ENCODE results near the gene C8A.

Gene C8A

GRCh38 chr1:56908619-56909221 is 54.1 kb downstream of the C8A start:
- DNase-seq (ENCODE audit: low read depth in 1 of 2, low spot score in 1 of 2) = peak; percentile 5 to 32
- Histone ChIP-seq H3K27me3 (ENCODE audit: insufficient read depth, poor library complexity, severe bottlenecking) (peaks cover 2% of the 10 kb centered on the region), H3K4me3 (replicated peaks; ENCODE audit: insufficient read depth, low read length) (no peak overlapping the region), H3K27ac (replicated peaks) (no peak overlapping the region)
- TF ChIP-seq REST (IDR thresholded peaks at IDR 0.05; ENCODE audit: insufficient replicate concordance, low read depth) (no peak), POLR2AphosphoS5 (IDR thresholded peaks at IDR 0.05; ENCODE audit: low read depth) (no peak), GABPA (IDR thresholded peaks at IDR 0.05; ENCODE audit: low read depth) (no peak), CTCF (IDR thresholded peaks at IDR 0.05; ENCODE audit: insufficient read depth, low read length) (no peak), SPI1 (IDR thresholded peaks at IDR 0.05; ENCODE audit: borderline replicate concordance, low read depth) (peak; percentile 7; the same call in 1 of the 2 replicates)

GRCh38 chr1:56910441-56910985 is 55.9 kb downstream of the C8A start:
- Histone ChIP-seq H3K27me3 (ENCODE audit: insufficient read depth, poor library complexity, severe bottlenecking) (no peaks in the 10 kb centered on the region), H3K4me3 (replicated peaks; ENCODE audit: insufficient read depth, low read length) (no peak overlapping the region)
- DNase-seq (ENCODE audit: low read depth in 1 of 2, low spot score in 1 of 2) = peak; percentile 74 to 86

GRCh38 chr1:56911098-56911938 is 56.7 kb downstream of the C8A start:
- TF ChIP-seq CTCF (IDR thresholded peaks at IDR 0.05; ENCODE audit: insufficient read depth, low read length) (no peak), POLR2AphosphoS5 (IDR thresholded peaks at IDR 0.05; ENCODE audit: low read depth) (no peak), SPI1 (IDR thresholded peaks at IDR 0.05; ENCODE audit: borderline replicate concordance, low read depth) (no peak), GABPA (IDR thresholded peaks at IDR 0.05; ENCODE audit: low read depth) (no peak), REST (IDR thresholded peaks at IDR 0.05; ENCODE audit: insufficient replicate concordance, low read depth) (no peak)
- Histone ChIP-seq H3K4me3 (replicated peaks; ENCODE audit: insufficient read depth, low read length) (no peak overlapping the region), H3K27ac (replicated peaks) (no peak overlapping the region), H3K27me3 (ENCODE audit: insufficient read depth, poor library complexity, severe bottlenecking) (no peaks in the 10 kb centered on the region)
- DNase-seq (ENCODE audit: low read depth in 1 of 2, low spot score in 1 of 2) = no peak

More at GRCh38 chr1:56910441-56910985, 55.9 kb downstream of the C8A start:
- TF ChIP-seq POLR2AphosphoS5 (IDR thresholded peaks at IDR 0.05; ENCODE audit: low read depth) = peak; percentile 37; the same call in 1 of the 2 replicates
- TF ChIP-seq GABPA (IDR thresholded peaks at IDR 0.05; ENCODE audit: low read depth) = no peak
- no peak for TF ChIP-seq CTCF (IDR thresholded peaks at IDR 0.05; ENCODE audit: insufficient read depth, low read length)
- peak; percentile 94 for TF ChIP-seq SPI1 (IDR thresholded peaks at IDR 0.05; ENCODE audit: borderline replicate concordance, low read depth)
- H3K27ac ChIP-seq (replicated peaks) = peak overlapping the region; percentile 13; the same call in 1 of the 2 replicates
